Endothelial cell of umbilical vein (primary cell): Measurements from ENCODE around the gene CUX1. TPM values are rescaled to one million over a fixed set of nuclear protein-coding genes. Genes with fewer than 3 reads are reported as not detected.

ENCODE experiments used
- BruUV-seq: library from RNA; stranded (reverse); fragments of 400-500 nt; replicated peaks from 2 replicates; lab custom pipeline; 2021; lab: Mats Ljungman, UMichigan
- CTCF ChIA-PET: fragments of 300-600, 350-600 bp; sonication (Branson Sonifier 250); formaldehyde crosslinking; loops from one replicate; lab custom pipeline; 2021; ENCODE audit warnings: antibody characterized with exemption, inconsistent platforms; lab: Charles Lee
- POLR2A ChIA-PET: fragments of 300-600, 350-600 bp; sonication (Branson Sonifier 250); formaldehyde crosslinking; loops from one replicate; lab custom pipeline; 2021; ENCODE audit warnings: antibody characterized with exemption, inconsistent platforms; lab: Charles Lee
- DNase-seq: peaks from one replicate; pipeline ENCODE4 v3.0.0-alpha.2; 2011; ENCODE audit warnings: low read depth, low spot score
- FAIRE-seq: peaks from 2 replicates; lab custom pipeline; 2011; peaks lifted over from hg19 to GRCh38; lab: Jason Lieb, UNC
- H2AFZ ChIP-seq: 2 replicates; pipeline ENCODE4 v1.6.0; 2012; ENCODE audit warnings: low read depth, low read length, control low read depth, inconsistent platforms
- H3K27ac ChIP-seq: 2 replicates; pipeline ENCODE4 v1.5.1; 2011; ENCODE audit warnings: low read depth, mild to moderate bottlenecking, control low read depth, low read length, moderate library complexity; ENCODE audit not compliant: insufficient read depth
- H3K27me3 ChIP-seq, 2 experiments: 2 replicates each; pipeline versions ENCODE4 v1.6.0 to v1.6.1; 2011; ENCODE audit warnings: low read length in 2 of 2, mixed read lengths in 1 of 2; ENCODE audit not compliant: control insufficient read depth in 2 of 2, insufficient read depth in 2 of 2
- H3K36me3 ChIP-seq, 2 experiments: 2 replicates in 1 of 2; 3 replicates in 1 of 2; pipeline ENCODE4 v1.5.1; 2011; ENCODE audit warnings: low read length in 2 of 2, mild to moderate bottlenecking in 1 of 2, moderate library complexity in 1 of 2; ENCODE audit not compliant: control insufficient read depth in 2 of 2, insufficient read depth in 2 of 2; ENCODE audit errors: extremely low read depth in 1 of 2
- H3K4me1 ChIP-seq: 3 replicates; pipeline ENCODE4 v1.5.1; 2011; ENCODE audit warnings: mild to moderate bottlenecking, low read length; ENCODE audit not compliant: control insufficient read depth, insufficient read depth; ENCODE audit errors: extremely low read depth
- H3K4me2 ChIP-seq: 2 replicates; pipeline ENCODE4 v1.6.1; 2011; ENCODE audit warnings: low read length, control low read depth, mixed read lengths; ENCODE audit not compliant: insufficient read depth
- H3K4me3 ChIP-seq, 3 experiments: fragments of 200-600 bp in 1 of 3; sonication (generic), shearing (Covaris generic) in 1 of 3; replicated peaks in 1 of 3; 2 replicates each; pipeline ENCODE4 v1.5.1; 2011 to 2016; ENCODE audit warnings: control low read depth in 3 of 3, low read length in 3 of 3, mild to moderate bottlenecking in 2 of 3, inconsistent platforms in 1 of 3, low read depth in 1 of 3, moderate library complexity in 1 of 3; ENCODE audit not compliant: insufficient read depth in 1 of 3
- H3K79me2 ChIP-seq: 2 replicates; pipeline ENCODE4 v1.6.0; 2012; ENCODE audit warnings: low read length, inconsistent platforms; ENCODE audit not compliant: control insufficient read depth, insufficient read depth
- H3K9ac ChIP-seq: replicated peaks from 2 replicates; pipeline ENCODE3; 2011; ENCODE audit warnings: low read length, control low read depth; ENCODE audit not compliant: insufficient read depth; ENCODE audit errors: extremely low read depth
- H3K9me1 ChIP-seq: replicated peaks from 3 replicates; pipeline ENCODE4 v1.6.0; 2011; ENCODE audit warnings: mild to moderate bottlenecking, low read length; ENCODE audit not compliant: control insufficient read depth, insufficient read depth; ENCODE audit errors: extremely low read depth
- H3K9me3 ChIP-seq: replicated peaks from 2 replicates; pipeline ENCODE4 v1.5.1; 2012; ENCODE audit warnings: low read length, inconsistent platforms; ENCODE audit not compliant: control insufficient read depth, insufficient read depth
- H4K20me1 ChIP-seq: replicated peaks from 2 replicates; pipeline ENCODE3; 2011; ENCODE audit warnings: mild to moderate bottlenecking, low read length; ENCODE audit not compliant: control insufficient read depth, insufficient read depth; ENCODE audit errors: extremely low read depth
- EZH2 ChIP-seq: IDR thresholded peaks from 2 replicates; pipeline ENCODE4 v1.6.1; 2012; ENCODE audit warnings: borderline replicate concordance, low read depth, mild to moderate bottlenecking, moderate library complexity, low read length, inconsistent platforms; ENCODE audit not compliant: severe bottlenecking
- MYC ChIP-seq: IDR thresholded peaks from one replicate; pipeline ENCODE4 v1.6.1; 2011; ENCODE audit warnings: mild to moderate bottlenecking, low read depth, low read length
- POLR2AphosphoS5 ChIP-seq: IDR thresholded peaks from 2 replicates; pipeline ENCODE4 v1.6.1; 2012; ENCODE audit warnings: low read depth, mild to moderate bottlenecking, control low read depth, low read length, moderate library complexity; ENCODE audit not compliant: insufficient read depth
- dilution Hi-C: fragments of 300-500 bp; cut with MboI; formaldehyde crosslinking; loops from one replicate; pipeline ENCODE4 v1.15.0; 2019; ENCODE audit warnings: low sequenced_read_pairs; ENCODE audit not compliant: extremely low pct_ligation_motif_present
- intact Hi-C: fragments of 100-400 bp; cut with micrococcal nuclease; formaldehyde crosslinking; loops from one replicate; pipeline ENCODE4 v1.10.0; 2022
- polyA plus RNA-seq, 4 experiments: library from polyadenylated mRNA; depleted of rRNA in 3 of 4; stranded (reverse) in 3 of 4; unstranded in 1 of 4; fragments of >200 nt; gene quantifications; 2 replicates each; pipeline versions ENCODE4 v1.2.1 to v1.2.3, GENCODE V29; 2011 to 2012; ENCODE audit warnings: missing spikeins in 1 of 4
- total RNA-seq: library from RNA; stranded (reverse); gene quantifications from 2 replicates; pipeline ENCODE4 v1.2.3, GENCODE V29; 2021
- TF ChIP-seq, protein P1 (sequence below): IDR thresholded peaks from 2 replicates; pipeline ENCODE4 v1.6.1; 2011; ENCODE audit not compliant: insufficient read depth, insufficient read length
- TF ChIP-seq, protein P2 (sequence below), 2 donors: IDR thresholded peaks; 1 replicate in 1 of 2; 2 replicates in 1 of 2; pipeline ENCODE4 v1.5.1; 2011; ENCODE audit warnings: low read length in 2 of 2, mild to moderate bottlenecking in 2 of 2, moderate library complexity in 2 of 2, control low read depth in 1 of 2, inconsistent platforms in 1 of 2, low read depth in 1 of 2; ENCODE audit not compliant: insufficient read depth in 1 of 2; ENCODE audit errors: extremely low read depth in 1 of 2

The CUX1 gene
- total and polyA plus RNA-seq, 2 donors (not counting 3 experiments of a cell fraction or from before 2014, with no cell fraction given) = 13.8 to 49.8 TPM

DNA sequence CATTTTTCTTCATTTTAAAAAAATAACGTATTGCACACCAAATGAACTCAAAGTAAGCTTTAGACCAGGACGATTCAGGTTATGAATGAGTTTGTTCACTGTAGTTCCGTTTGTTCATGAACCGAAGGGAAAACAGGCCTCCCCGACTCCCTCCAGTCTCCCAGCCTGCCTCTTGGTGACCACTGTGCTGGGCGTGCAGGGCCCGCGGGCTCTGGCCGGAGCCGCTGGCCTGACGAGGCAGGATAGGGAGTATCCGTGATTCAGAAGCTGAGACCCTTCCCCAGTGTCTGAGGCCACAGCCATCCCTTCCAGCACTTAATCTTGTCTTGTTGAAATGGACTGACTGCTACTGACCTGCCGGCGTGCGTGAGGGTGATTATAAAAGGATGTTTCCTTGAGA is 438.5 kb downstream of the CUX1 start:
- Histone ChIP-seq H3K36me3 (no peaks in the 10 kb centered on the region), H3K4me3 (no peak overlapping the region), H3K4me2 (no peak overlapping the region), H3K9me3 (no peaks in the 10 kb centered on the region), H3K79me2 (no peaks in the 10 kb centered on the region), H3K9ac (no peak overlapping the region), H3K27me3 (no peaks in the 10 kb centered on the region), H3K27ac (no peak overlapping the region), H3K4me1 (no peaks in the 10 kb centered on the region), H2AFZ (no peak overlapping the region), H4K20me1 (no peaks in the 10 kb centered on the region), H3K9me1 (no peaks in the 10 kb centered on the region)
- dilution Hi-C loops (no loop called here), intact Hi-C loops (no loop called here)
- no peak for DNase-seq
- CTCF ChIA-PET = no interaction called here
- TF ChIP-seq MYC (no peak), POLR2AphosphoS5 (no peak), EZH2 (no peak)
- TF ChIP-seq, protein P1, sequence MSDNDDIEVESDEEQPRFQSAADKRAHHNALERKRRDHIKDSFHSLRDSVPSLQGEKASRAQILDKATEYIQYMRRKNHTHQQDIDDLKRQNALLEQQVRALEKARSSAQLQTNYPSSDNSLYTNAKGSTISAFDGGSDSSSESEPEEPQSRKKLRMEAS = no peak
- TF ChIP-seq, protein P2, sequence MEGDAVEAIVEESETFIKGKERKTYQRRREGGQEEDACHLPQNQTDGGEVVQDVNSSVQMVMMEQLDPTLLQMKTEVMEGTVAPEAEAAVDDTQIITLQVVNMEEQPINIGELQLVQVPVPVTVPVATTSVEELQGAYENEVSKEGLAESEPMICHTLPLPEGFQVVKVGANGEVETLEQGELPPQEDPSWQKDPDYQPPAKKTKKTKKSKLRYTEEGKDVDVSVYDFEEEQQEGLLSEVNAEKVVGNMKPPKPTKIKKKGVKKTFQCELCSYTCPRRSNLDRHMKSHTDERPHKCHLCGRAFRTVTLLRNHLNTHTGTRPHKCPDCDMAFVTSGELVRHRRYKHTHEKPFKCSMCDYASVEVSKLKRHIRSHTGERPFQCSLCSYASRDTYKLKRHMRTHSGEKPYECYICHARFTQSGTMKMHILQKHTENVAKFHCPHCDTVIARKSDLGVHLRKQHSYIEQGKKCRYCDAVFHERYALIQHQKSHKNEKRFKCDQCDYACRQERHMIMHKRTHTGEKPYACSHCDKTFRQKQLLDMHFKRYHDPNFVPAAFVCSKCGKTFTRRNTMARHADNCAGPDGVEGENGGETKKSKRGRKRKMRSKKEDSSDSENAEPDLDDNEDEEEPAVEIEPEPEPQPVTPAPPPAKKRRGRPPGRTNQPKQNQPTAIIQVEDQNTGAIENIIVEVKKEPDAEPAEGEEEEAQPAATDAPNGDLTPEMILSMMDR (IDR thresholded peaks at IDR 0.05; ENCODE audit: extremely low read depth in 1 of 2, insufficient read depth in 1 of 2, low read depth in 1 of 2, low read length in 2 of 2) = no peak
- FAIRE-seq = no peak
- POLR2A ChIA-PET = no interaction called here
- no TSS peak for BruUV-seq
